ENCODE measurements around the gene HID1.

- TF ChIP-seq, protein P1, sequence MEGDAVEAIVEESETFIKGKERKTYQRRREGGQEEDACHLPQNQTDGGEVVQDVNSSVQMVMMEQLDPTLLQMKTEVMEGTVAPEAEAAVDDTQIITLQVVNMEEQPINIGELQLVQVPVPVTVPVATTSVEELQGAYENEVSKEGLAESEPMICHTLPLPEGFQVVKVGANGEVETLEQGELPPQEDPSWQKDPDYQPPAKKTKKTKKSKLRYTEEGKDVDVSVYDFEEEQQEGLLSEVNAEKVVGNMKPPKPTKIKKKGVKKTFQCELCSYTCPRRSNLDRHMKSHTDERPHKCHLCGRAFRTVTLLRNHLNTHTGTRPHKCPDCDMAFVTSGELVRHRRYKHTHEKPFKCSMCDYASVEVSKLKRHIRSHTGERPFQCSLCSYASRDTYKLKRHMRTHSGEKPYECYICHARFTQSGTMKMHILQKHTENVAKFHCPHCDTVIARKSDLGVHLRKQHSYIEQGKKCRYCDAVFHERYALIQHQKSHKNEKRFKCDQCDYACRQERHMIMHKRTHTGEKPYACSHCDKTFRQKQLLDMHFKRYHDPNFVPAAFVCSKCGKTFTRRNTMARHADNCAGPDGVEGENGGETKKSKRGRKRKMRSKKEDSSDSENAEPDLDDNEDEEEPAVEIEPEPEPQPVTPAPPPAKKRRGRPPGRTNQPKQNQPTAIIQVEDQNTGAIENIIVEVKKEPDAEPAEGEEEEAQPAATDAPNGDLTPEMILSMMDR (conservative IDR thresholded peaks at IDR 0.05; ENCODE audit: low read depth, low read length) = peak; percentile 58
- TF ChIP-seq POLR2A (IDR thresholded peaks at IDR 0.05; ENCODE audit: low read depth, low read length) (peak; percentile 81), CEBPB (IDR thresholded peaks at IDR 0.05; ENCODE audit: low read depth, low read length) (0 out of 2 replicates have a peak, but pooled peaks have one; percentile 5), NFE2L2 (IDR thresholded peaks at IDR 0.05; ENCODE audit: low read depth, low read length) (no peak), MXI1 (IDR thresholded peaks at IDR 0.05; ENCODE audit: borderline replicate concordance, low read depth, low read length) (peak; percentile 82), RAD21 (IDR thresholded peaks at IDR 0.05; ENCODE audit: low read length) (peak; percentile 45), USF2 (IDR thresholded peaks at IDR 0.05; ENCODE audit: low read depth, low read length) (no peak; the same call in 1 of the 2 replicates), RFX5 (IDR thresholded peaks at IDR 0.05; ENCODE audit: low read depth, low read length) (no peak), ELK1 (IDR thresholded peaks at IDR 0.05; ENCODE audit: borderline replicate concordance, low read depth, low read length) (no peak), BHLHE40 (IDR thresholded peaks at IDR 0.05; ENCODE audit: low read depth, low read length) (no peak), FOS (IDR thresholded peaks at IDR 0.05; ENCODE audit: low read depth, low read length) (no peak), SMC3 (IDR thresholded peaks at IDR 0.05; ENCODE audit: low read depth, low read length) (peak; percentile 51), RCOR1 (IDR thresholded peaks at IDR 0.05; ENCODE audit: insufficient replicate concordance, low read length) (peak; percentile 37)
Observed at GRCh38 chr17:75012346-75013091, 40.0 kb upstream of the HID1 start, which contains the start of gene MRPL58.
